Ammon's horn (tissue), 1 donor: ENCODE data around the gene TSPYL1.
A peak's percentile ranks its signal among the peaks of the same experiment; 100 is the strongest.

Experiments
- DNase-seq: peaks from one replicate; pipeline ENCODE4 v3.0.0-alpha.2; 2016; ENCODE audit warnings: low spot score

The TSPYL1 gene

GRCh38 chr6:116263353-116263752 lies 16.4 kb downstream of the TSPYL1 start:
- DNase-seq, result no peak

DNA sequence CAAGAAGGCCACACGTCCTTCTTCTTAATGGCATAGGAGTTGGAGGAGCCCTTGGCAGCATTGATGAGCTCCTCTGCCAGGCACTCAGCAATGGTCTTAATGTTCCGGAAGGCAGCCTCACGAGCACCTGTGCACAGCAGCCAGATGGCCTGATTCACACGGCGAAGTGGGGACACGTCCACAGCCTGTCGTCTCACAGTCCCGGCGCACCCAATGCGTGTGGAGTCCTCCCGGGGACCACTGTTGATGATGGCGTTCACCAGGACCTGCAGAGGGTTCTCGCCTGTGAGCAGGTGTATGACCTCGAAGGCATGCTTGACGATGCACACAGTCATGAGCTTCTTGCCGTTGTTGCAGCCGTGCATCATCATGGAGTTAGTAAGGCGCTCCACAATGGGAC lies 21.2 kb downstream of the TSPYL1 start:
- no peak for DNase-seq

GRCh38 chr6:116256694-116257093 lies 23.0 kb downstream of the TSPYL1 start:
- no peak for DNase-seq

DNA sequence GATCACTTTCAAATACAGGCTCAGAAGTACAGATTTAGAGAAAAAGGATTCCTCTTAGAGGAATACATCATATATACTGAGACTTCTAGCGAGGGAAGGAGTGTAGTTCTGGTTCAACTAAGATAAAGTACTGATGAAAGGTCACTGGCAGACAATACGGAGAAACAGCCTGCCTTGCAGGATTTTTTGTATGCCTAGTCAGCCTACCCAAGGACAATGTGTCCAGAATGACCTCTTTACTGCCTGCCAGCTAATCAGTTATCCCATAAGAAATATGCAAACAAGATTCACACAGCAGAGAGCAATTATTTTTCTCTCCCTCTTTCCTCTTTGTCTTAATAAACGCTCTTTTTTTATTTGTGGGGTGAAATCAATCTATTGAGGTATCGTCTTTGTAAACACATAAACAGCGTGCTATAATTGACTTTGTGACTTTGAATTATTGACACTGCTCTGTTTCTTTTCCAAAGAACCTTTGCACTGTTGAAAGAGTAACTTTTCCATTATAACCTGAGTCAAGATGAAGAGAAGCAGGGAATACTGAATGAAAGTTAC lies 24.4 kb downstream of the TSPYL1 start:
- DNase-seq, result no peak

DNA sequence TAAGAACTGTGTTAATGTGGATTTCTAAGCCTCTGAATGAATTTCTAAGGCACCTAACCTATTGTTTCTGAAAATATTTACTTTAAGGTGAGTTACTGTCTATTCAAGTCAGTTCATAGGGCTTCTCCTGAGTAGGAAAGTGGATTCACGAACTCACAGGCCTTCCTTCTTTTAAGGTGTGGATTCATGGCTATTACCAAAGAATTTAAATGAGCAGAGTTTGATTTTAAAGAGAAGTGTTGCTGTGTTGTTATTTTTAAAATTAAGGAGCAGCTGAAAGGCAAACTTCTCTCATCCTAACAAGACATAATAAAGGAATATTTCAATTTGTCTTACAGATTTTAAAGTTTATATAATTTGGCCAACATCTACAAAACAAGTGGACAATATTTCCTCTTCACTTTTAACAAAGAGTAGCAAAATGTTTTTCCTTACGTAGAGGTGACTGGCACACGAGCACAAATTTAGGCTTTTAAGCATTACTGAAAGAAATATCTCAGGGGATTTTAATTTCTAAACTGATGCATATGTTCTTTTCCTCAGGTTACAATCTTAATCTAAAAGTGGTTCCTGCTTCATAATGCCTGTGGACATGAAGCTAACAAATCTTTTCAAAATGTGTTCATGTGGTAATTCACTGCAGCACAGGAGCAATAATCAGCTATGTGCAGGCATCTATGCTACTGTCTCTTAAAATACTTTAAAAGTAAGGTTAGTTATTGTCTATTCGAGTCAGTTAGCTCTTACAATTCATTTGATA lies 25.3 kb downstream of the TSPYL1 start:
- no peak for DNase-seq

DNA sequence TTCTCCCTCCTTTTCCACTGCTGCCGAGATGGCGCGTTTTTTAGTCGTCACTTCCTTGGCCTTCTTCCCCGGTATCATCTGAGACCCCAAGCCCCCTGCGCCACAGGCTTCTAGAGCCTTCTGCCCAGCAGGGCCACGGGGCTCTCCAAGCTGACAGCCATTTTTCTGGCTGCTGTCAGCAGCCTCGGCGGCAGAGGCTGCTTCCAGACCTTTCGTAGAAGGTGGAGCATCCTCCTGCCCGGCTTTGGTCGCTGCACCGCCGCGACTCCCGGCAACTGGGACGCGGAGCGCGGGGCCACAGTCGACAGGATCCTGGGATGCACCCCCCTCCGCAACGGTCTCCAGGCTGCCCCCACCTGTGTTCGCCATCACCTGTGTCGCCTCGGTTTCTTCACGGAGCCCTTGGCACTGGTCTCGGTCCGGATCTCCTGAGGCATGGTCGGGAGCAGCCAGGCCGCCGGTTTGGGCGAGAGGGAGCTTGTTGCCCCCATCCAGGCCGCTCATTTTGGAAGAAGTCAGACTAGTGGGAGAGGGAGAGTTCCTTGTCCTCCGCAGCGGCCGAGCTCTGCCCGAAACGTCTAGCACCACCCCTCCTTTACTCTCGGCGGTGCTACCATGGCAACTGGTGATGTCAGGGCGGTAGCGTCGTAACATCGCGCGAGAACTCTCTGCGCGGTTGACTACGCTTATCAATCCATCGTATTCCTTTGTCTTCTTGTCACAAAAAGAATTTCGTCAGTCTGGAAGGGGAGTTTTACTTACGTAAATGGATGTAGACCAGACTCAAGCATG lies 26.0 kb downstream of the TSPYL1 start, which contains the start of gene TSPYL4:
TSPYL4 (minus strand) TSS at position 571 of the 792 bp plus-strand sequence; CDS start at position 504, 67 bp downstream.
- peak; percentile 99 for DNase-seq

DNA sequence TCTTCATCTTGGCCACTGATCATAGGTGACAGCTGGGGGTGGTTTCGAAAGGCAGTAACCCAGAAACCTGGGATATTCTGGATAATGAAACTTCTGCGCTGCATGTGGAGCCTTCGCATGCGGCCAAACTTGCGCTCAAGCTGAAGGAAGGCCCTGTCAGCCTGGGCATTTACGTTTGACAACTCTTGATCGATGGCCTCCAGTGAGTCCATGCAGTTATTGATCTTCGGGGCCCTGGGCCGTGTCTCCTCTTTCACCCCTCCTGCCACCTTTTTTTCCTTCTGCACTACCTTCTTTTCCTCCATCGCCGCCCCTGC lies 26.6 kb downstream of the TSPYL1 start:
- DNase-seq, result no peak

- DNase-seq, result peak; percentile 10
Observed at GRCh38 chr6:116251568-116252384, 28.0 kb downstream of the TSPYL1 start.

- DNase-seq, result no peak
Observed at GRCh38 chr6:116248577-116248976, 31.2 kb downstream of the TSPYL1 start.

DNA sequence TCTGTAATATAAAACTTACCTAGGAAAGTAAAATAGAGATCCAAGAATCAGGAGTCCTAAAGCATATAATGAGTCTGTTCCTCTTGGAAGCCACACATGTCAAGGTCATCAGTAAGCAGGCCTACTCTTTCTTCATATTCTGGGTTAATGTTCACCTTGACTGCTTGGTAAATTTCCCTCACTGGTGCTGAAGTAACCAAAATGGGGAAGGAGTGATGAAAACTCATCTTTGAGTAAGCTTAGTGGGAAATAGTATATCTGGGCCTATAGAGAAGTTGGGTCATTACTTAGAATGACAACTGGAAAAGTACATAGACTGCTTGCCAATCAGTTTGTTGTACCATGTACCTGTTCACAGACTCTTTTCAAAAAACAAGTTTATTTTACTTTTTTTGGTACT lies 32.4 kb downstream of the TSPYL1 start:
- DNase-seq, result no peak

DNA sequence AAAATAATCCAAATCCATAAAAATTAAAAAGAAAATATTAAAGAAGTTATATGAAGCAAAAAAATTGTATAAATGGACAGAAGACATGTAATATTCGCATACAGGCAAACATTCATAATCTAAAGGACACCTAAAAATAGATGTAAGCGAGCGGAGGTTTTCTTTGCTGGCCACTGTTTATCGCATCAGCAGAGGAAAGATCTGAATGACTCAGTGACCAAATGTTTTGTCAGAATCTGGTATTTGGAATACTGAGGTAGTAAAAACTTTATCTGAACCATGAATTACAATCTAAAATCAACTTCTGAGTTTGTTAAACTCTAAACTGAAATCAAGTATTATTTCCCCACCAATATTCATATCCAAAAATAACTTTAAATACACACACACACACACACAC lies 33.6 kb downstream of the TSPYL1 start:
- no peak for DNase-seq

GRCh38 chr6:116244284-116244683 lies 35.4 kb downstream of the TSPYL1 start:
- no peak for DNase-seq

- DNase-seq, result no peak
Observed at GRCh38 chr6:116239856-116240255, 39.9 kb downstream of the TSPYL1 start.

DNA sequence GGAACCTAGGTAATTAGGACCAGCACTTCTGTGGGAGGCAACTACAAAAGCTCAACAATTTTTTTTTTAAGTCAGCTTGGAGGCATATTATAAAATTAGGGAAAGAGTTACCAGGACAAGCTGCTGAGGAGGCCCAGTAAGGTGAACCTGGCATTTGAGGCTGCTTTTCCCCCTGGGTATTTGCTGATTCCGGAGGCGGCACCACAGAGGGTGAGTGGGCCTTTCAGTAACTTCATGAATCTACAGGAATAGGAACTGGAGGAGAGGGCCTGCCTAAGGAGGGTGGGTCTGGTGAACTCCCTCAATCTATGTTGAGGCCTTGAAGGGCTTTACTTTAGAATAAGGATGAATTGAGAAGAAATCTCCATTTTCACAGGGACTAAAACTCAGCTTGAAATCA lies 40.5 kb downstream of the TSPYL1 start:
- no peak for DNase-seq

GRCh38 chr6:116238083-116238482 lies 41.6 kb downstream of the TSPYL1 start:
- DNase-seq, result no peak

DNA sequence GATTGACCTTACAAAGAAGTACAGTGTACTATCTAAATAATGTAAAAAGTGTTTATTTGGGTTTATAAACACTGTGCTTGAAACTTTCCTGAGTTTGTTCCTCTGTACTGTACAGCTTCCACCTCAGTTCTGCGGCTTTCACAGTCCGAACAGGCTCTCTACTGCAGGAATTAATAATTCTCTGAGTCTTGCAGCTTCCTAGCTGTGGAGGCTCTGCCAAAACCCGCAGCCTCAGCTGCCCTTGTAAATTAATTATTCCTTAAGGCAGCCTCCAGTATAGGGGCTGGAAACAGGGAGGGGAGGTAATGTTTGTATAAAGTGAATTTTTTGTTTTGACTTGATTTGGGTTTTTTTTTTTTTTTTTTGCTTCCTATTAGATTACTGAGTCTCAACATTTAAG lies 45.0 kb downstream of the TSPYL1 start:
- DNase-seq, result no peak

GRCh38 chr6:116229287-116229913 lies 50.3 kb downstream of the TSPYL1 start:
- peak; percentile 99 for DNase-seq
